ENCODE data around the gene LETM1. TPM values are rescaled to one million over a fixed set of nuclear protein-coding genes. Genes with fewer than 3 reads are reported as not detected.

LETM1 gene
- total RNA-seq, 3 donors from 2014 or later, result 31.0 to 42.9 (median 32.5) TPM

DNA sequence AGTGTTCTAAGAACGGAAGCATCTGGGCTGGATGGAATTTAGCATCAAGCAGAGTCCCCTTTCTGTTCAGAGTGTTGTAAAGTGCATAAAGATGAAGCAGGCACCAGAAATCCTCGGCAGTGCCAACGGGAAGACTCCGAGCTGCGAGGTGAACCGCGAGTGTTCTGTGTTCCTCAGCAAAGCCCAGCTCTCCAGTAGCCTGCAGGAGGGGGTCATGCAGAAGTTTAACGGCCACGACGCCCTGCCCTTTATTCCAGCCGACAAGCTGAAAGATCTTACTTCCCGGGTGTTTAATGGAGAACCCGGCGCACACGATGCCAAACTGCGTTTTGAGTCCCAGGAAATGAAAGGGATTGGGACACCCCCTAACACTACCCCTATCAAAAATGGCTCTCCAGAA is 44.7 kb upstream of the LETM1 start:
- DNase-seq (ENCODE audit: low spot score in 2 of 2), result no peak
- intact Hi-C loops (cut with DNase I; ENCODE audit: low total_unique reads), result loop anchor here (10.0 kb wide), 1 partner anchor 146 kb away; no protein-coding TSS in a partner anchor
- Histone ChIP-seq H3K4me1 (no peaks in the 10 kb centered on the region), H3K9me3 (no peaks in the 10 kb centered on the region), H3K36me3 (no peaks in the 10 kb centered on the region), H3K4me3 (no peak overlapping the region), H3K27ac (no peak overlapping the region), H3K27me3 (no peaks in the 10 kb centered on the region)
- TF ChIP-seq POLR2A (IDR thresholded peaks at IDR 0.05) (no peak), POLR2AphosphoS5 (IDR thresholded peaks at IDR 0.05) (no peak)
- TF ChIP-seq, protein P1, sequence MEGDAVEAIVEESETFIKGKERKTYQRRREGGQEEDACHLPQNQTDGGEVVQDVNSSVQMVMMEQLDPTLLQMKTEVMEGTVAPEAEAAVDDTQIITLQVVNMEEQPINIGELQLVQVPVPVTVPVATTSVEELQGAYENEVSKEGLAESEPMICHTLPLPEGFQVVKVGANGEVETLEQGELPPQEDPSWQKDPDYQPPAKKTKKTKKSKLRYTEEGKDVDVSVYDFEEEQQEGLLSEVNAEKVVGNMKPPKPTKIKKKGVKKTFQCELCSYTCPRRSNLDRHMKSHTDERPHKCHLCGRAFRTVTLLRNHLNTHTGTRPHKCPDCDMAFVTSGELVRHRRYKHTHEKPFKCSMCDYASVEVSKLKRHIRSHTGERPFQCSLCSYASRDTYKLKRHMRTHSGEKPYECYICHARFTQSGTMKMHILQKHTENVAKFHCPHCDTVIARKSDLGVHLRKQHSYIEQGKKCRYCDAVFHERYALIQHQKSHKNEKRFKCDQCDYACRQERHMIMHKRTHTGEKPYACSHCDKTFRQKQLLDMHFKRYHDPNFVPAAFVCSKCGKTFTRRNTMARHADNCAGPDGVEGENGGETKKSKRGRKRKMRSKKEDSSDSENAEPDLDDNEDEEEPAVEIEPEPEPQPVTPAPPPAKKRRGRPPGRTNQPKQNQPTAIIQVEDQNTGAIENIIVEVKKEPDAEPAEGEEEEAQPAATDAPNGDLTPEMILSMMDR (IDR thresholded peaks at IDR 0.05), result no peak

DNA sequence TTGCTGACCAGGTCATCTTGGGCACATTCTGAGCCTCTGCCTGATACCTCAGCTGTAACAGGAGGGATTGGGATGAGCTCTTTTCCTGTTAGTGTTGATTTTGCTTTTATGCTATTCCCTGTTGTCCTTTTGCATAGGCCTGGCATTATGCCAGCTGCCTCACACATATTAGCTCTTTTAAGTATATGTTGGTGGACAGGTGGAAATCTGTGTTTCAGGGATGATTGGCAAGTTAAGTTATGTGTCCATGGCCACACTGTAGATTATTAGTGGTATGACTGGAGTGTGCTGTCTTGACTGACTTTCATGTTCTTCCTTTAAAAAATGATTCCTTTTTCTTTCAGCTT is 44.1 kb upstream of the LETM1 start:
- Histone ChIP-seq H3K27ac (no peak overlapping the region), H3K36me3 (no peaks in the 10 kb centered on the region), H3K4me3 (no peak overlapping the region), H3K9me3 (no peaks in the 10 kb centered on the region), H3K4me1 (no peaks in the 10 kb centered on the region), H3K27me3 (no peaks in the 10 kb centered on the region)
- TF ChIP-seq POLR2A (IDR thresholded peaks at IDR 0.05) (no peak), POLR2AphosphoS5 (IDR thresholded peaks at IDR 0.05) (no peak)
- TF ChIP-seq, protein P1 (IDR thresholded peaks at IDR 0.05), result no peak
- no peak for DNase-seq (ENCODE audit: low spot score in 2 of 2)
- intact Hi-C loops (cut with DNase I; ENCODE audit: low total_unique reads), result loop anchor here (10.0 kb wide), 1 partner anchor 145 kb away; no protein-coding TSS in a partner anchor

DNA sequence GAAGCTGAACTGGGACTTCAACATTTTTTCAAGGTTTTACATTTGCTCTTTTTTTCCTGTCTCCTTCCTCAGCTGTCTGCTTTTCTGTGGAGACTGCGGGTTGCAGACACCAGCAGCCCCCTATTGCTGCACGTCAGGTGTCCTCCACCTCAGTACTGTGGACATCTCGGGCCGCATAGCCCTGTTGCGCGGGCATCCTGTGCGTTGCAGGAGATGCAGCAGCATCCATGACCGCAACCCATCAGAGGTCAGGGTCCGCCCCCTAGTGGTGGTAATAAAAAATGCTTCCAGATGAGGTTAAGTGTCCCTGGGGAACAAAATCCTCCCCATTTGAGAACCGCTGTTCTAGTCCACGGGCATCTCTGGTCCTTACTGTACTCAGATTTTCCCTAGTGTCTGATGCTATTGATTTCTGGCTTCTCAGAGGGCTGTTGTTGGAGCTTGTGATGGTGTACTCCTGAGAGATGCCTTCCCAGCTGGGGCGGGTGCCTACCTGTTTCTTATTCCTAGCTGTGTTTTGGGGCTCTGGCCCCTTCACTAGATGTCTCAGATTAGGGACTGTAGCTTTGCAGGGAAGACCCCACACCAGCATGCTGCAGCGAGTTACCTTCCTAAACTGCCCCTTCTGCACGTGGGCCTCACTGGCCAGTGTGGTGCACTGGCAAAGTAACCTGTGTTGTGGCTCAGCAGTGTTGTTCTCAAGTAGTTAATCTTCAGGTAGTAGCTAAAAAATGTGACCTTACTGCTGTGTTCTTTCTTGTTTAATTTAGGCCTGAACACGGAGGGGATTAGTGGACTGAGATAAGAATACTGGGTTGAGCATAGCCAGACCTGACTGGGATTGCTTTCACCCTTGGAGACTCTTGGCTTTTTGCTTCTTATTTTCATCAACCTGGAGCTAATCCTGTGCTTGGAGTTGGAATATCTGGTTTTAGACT is 43.5 kb upstream of the LETM1 start:
- TF ChIP-seq, protein P1 (IDR thresholded peaks at IDR 0.05), result peak; percentile 87 to 91 (median 89)
- no peak for TF ChIP-seq POLR2A (IDR thresholded peaks at IDR 0.05)
- TF ChIP-seq POLR2AphosphoS5 (IDR thresholded peaks at IDR 0.05), result no peak
- intact Hi-C loops (cut with DNase I; ENCODE audit: low total_unique reads), result loop anchor here (10.0 kb wide), 1 partner anchor 145 kb away; no protein-coding TSS in a partner anchor
- no peaks in the 10 kb centered on the region for H3K36me3 ChIP-seq
- no peaks in the 10 kb centered on the region for H3K9me3 ChIP-seq
- no peak overlapping the region for H3K4me3 ChIP-seq
- DNase-seq (ENCODE audit: low spot score in 2 of 2), result peak; percentile 40 to 71
- H3K27ac ChIP-seq, result no peak overlapping the region
- H3K27me3 ChIP-seq, result no peaks in the 10 kb centered on the region
- H3K4me1 ChIP-seq, result no peaks in the 10 kb centered on the region

DNA sequence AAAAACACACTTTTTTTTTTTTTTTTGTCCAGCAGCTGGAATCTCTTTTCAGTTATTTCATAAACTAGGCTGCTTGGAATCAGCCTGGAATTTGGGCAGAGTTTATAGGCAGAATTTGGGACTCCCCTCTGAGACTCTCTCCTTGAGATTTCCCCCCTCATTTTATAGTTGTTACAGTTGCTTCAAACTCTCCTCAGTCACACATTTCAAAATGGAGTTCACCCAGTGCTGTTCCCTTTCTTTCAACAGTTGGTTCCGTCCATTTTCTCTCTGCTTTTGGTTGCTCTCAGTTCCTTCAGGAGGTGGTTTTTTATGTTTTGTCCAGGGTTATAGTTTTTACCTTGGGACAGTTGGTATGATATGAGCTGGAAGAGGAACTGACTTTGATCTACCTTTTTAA is 42.7 kb upstream of the LETM1 start:
- Histone ChIP-seq H3K27me3 (no peaks in the 10 kb centered on the region), H3K36me3 (no peaks in the 10 kb centered on the region), H3K9me3 (no peaks in the 10 kb centered on the region), H3K4me1 (no peaks in the 10 kb centered on the region), H3K4me3 (no peak overlapping the region), H3K27ac (no peak overlapping the region)
- no peak for TF ChIP-seq POLR2AphosphoS5 (IDR thresholded peaks at IDR 0.05)
- no peak for TF ChIP-seq POLR2A (IDR thresholded peaks at IDR 0.05)
- TF ChIP-seq, protein P1 (IDR thresholded peaks at IDR 0.05), result no peak
- no peak for DNase-seq (ENCODE audit: low spot score in 2 of 2)
- intact Hi-C loops (cut with DNase I; ENCODE audit: low total_unique reads), result no loop called here

DNA sequence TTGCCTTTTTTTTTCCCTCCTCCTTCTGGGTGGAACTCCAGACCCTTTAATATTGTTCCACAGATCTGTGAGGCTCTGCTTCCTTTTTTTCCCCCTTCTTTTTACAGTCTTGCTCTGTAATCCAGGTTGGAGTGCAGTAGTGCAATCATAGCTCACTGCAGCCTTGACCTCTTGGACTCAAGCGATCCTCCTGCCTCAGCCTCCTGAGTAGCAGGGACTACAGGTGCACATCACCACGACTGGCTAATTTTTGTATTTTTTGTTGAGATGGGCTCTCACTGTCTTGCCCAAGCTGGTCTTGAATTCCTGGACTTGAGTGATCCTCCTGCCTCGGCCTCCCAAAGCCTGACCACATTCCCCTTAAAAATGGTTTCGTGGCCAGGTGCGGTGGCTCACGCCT is 42.1 kb upstream of the LETM1 start:
- H3K36me3 ChIP-seq, result no peaks in the 10 kb centered on the region
- H3K4me3 ChIP-seq, result no peak overlapping the region
- DNase-seq (ENCODE audit: low spot score in 2 of 2), result no peak
- no peaks in the 10 kb centered on the region for H3K9me3 ChIP-seq
- TF ChIP-seq POLR2AphosphoS5 (IDR thresholded peaks at IDR 0.05) (no peak), POLR2A (IDR thresholded peaks at IDR 0.05) (no peak)
- TF ChIP-seq, protein P1 (IDR thresholded peaks at IDR 0.05), result no peak
- no peak overlapping the region for H3K27ac ChIP-seq
- no peaks in the 10 kb centered on the region for H3K4me1 ChIP-seq
- no peaks in the 10 kb centered on the region for H3K27me3 ChIP-seq
- intact Hi-C loops (cut with DNase I; ENCODE audit: low total_unique reads), result no loop called here
